ENCODE data around the gene LZTS3.
"Not testable (repeated sequence)": the region's sequence is repeated elsewhere in the genome, so short reads cannot be mapped to it uniquely, and the experiment has no call there.

Gene LZTS3

GRCh38 chr20:3133155-3133554 lies 40.2 kb downstream of the LZTS3 start:
- DNase-seq, result no peak

GRCh38 chr20:3130051-3130600 lies 43.2 kb downstream of the LZTS3 start:
- no peak for DNase-seq

DNA sequence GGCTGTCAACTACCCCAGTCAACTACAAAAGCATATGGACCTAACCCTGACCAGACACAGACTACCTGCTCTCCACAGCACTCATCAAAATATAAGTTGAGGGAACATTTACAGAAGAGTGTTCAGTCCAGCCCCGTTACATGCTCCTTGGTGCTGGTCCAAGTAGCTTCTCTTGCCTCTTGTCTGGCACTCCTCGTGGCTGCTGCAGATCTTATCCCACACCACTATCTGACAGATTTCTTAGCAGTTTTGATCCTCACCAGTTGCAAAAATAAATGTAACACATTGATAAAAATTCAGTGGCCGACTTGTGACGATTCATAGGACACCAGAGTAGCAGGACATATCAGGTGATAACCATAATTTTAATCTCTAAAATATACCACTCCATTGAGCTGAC lies 44.3 kb downstream of the LZTS3 start:
- no peak for DNase-seq

- DNase-seq, result no peak
These were observed 44.9 kb downstream of the LZTS3 start for GRCh38 chr20:3128275-3128984.

- DNase-seq, result no peak
These were observed 46.9 kb downstream of the LZTS3 start for GRCh38 chr20:3126527-3126859.

DNA sequence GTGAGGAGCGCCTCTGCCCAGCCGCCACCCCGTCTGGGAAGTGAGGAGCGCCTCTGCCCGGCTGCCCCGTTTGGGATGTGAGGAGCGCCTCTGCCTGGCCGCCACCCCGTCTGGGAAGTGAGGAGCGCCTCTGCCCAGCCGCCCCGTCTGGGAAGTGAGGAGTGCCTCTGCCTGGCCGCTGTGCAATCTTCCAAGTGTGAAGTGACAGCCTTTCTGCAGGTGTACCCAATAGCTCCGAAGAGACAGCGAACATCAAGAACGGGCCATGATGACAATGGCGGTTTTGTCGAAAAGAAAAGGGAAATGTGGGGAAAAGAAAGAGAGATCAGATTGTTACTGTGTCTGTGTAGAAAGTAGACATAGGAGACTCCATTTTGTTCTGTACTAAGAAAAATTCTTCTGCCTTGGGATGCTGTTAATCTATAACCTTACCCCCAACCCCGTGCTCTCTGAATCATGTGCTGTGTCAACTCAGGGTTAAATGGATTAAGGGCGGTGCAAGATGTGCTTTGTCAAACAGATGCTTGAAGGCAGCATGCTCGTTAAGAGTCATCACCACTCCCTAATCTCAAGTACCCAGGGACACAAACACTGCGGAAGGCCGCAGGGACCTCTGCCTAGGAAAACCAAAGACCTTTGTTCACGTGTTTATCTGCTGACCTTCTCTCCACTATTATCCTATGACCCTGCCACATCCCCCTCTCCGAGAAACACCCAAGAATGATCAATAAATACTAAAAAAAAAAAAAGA lies 47.4 kb downstream of the LZTS3 start:
- DNase-seq, result not testable (repeated sequence)

- not testable (repeated sequence) for DNase-seq
These were observed 48.4 kb downstream of the LZTS3 start for GRCh38 chr20:3124773-3125560.

DNA sequence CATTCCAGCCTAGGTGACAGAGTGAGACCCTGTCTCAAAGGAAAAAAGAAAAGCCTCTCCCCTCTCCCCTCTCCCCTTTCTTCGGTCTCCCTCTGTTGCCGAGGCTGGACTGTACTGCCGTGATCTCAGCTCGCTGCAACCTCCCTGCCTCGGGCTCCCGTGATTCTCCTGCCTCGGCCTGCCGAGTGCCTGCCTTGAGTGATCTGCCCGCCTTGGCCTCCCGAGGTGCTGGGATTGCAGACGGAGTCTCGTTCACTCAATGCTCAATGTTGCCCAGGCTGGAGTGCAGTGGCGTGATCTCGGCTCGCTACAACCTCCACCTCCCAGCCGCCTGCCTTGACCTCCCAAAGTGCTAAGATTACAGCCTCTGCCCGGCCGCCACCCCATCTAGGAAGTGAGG lies 49.2 kb downstream of the LZTS3 start:
- DNase-seq, result not testable (repeated sequence)

GRCh38 chr20:3123542-3123941 lies 49.8 kb downstream of the LZTS3 start:
- DNase-seq, result no peak

DNA sequence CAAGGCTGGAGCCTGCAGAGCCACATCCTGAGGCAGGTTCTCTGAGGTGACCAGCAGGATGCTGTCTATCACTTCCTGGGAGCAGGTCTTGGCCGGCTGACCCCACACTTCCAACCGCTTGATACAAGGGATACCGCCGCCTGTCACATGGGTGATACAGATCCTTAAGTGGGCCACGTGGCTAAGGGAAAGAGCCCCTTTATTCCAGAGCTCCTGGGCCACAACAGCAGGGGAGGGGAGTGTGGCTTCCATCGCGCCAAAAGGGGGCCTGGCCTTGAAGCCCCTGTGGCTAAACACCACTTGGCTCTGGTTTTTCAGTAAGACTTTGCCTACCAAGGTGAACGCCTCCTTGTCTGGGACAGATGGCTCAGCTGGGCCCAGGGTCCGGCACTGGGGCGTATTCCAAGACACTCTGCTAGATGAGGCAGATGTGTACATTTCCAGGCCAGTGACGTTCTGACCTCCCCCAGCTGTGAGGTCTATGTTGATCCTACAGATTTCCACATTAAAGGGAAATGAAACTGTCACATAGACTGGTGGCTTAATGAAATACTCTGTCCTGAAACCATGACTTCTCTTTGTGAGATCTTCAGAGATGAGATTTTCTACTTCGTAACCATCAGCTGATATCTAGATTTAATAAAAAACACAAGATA lies 51.3 kb downstream of the LZTS3 start:
- DNase-seq, result no peak

DNA sequence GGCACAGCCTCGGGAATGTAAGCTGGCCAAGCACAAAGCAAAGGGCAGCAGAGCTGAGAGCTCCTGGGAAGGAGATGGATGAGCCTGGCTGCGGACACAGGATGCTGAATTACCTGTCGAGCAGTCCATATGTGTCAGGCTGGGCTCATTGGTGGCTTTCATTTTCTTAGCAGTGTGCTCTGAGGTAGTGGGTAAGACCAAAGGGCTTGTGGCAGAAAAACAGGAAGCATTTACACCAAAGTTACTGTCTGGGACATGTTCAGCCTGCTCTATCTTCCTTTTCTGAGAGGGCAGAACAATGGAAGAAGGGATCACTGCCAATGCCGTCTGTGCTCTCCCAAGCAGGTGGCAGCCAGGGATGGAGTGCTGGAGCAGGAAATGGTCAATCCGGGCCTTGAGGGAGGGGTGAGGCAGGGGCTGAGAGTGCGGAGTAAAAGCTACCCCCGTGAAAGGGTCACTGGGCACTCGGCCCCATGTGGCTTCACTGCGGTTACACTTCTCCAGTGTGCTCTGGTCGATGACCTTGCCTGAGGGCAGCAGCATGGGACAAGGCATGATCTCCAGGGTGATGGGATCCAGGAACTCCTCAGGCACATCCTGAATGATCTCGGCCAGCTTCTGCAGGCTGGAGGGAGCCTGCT lies 52.0 kb downstream of the LZTS3 start:
- DNase-seq, result peak; percentile 27

- DNase-seq, result no peak
These were observed 54.3 kb downstream of the LZTS3 start for GRCh38 chr20:3119044-3119443.

DNA sequence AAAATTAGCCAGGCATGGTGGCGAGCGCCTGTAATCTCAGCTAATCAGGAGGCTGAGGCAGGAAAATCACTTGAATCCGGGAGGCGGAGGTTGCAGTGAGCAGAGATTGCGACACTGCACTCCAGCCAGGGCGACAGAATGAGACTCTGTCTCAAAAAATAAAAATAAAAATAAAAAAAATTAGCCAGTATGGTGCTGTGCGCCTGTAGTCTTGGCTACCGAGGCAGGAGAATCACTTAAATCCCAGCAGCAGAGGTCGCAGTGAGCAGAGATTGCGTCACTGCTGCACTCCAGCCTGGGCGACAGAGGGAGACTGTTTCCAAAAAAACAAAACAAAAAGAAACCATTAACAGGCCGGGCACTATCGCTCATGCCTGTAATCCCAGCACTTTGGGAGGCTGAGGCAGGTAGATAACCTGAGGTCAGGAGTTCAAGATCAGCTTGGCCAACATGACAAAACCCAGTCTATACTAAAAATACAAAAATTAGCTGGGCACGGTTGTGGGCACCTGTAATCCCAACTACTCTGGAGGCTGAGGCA lies 55.4 kb downstream of the LZTS3 start:
- not testable (repeated sequence) for DNase-seq

GRCh38 chr20:3116341-3116740 lies 57.0 kb downstream of the LZTS3 start:
- DNase-seq, result no peak

DNA sequence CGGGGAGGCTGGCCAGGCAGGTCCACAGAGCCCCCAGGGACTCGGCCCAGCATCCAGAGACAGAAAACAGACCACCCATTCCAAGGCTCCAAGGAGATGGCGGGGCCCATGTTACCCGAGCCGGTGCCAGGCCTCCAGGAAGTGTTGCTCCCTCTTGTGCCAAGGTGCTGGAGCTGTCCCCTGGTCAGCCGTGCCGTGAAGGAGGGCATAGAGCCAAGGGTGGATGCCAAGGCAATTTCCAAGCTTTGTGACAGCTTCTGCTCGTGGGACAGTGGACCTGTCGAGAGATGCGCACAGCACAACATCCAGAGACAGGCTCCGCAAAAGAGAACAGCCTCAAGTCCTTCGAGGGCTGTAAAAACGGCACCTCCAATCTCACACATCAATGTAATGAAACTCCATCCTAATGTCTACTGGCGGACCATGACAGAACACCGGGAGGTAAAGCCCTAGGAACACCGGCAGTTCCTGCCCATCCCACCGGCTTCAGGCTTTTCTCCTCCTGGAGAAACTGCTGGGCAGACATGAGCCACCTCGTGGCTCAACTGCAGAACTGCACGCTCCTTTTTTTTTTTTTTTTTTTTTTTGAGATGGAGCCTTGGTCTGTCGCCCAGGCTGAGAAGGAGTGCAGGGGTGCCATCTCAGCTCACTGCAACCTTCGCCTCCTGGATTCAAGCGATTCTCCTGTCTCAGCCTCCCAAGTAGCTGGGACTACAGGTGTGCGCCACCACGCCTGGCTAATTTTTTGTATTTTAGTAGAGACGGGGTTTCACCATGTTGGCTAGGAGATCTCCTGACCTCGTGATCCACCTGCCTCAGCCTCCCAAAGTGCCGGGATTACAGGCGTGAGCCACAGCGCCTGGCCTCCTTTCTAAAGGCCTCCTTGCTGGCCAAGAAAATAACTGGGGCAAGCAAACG lies 57.9 kb downstream of the LZTS3 start:
- DNase-seq, result no peak
